Fibroblast of lung (primary cell): ENCODE measurements around the gene SRPK3.

Source experiments
- EZH2 ChIP-seq: IDR thresholded peaks from 2 replicates; pipeline ENCODE4 v1.5.1; 2012; ENCODE audit warnings: low read length, control low read depth, mild to moderate bottlenecking; ENCODE audit errors: missing control alignments
- TF ChIP-seq, protein P1 (sequence below), 2 donors: IDR thresholded peaks in 1 of 2; conservative IDR thresholded peaks in 1 of 2; 1 replicate in 1 of 2; 2 replicates in 1 of 2; pipeline ENCODE4 v1.5.1; 2011 to 2012; ENCODE audit warnings: low read length in 2 of 2, control low read depth in 1 of 2, inconsistent platforms in 1 of 2, low read depth in 1 of 2, mild to moderate bottlenecking in 1 of 2

DNA sequence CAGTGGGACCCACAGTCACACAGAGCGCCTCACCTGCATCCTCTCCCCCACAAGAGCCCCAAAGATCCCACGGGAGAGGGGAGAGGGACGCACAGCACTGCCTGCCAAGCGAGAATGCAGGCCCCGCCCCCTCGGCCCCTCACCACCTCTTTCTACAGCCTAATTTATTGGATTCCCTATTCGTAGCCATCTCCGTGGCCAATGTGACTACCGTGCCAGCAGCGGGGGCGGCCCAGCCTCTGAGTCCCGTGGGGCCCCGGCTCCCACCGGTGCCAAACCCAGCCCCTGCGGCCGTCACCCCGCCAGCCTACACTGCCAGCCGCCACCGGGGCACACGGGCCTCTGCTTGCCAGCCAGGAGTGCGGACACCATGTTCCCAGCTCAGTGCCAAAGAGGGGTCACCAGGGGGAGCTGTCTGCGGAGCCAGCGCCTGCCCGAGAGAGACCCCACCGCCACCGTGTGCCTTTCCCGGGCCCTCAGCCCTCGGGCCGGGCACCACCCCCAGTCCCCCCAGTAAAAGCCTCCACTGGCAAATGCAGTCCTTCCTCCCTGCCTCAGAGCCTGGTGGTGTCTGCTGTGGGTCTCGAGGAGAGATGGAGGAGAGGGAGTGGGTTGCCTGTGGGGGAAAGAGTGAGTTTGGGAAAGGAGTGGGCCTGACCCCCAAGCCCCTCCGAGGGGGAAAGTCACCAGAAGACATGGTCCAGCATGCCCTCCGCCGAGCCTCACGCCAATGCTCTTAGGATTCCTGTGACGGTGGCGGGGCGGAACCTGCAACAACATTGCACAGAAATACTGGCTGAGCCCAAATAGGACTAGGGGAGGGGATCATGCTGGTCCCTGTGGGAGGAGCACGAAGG is 36.4 kb upstream of the SRPK3 start:
- TF ChIP-seq, protein P1, sequence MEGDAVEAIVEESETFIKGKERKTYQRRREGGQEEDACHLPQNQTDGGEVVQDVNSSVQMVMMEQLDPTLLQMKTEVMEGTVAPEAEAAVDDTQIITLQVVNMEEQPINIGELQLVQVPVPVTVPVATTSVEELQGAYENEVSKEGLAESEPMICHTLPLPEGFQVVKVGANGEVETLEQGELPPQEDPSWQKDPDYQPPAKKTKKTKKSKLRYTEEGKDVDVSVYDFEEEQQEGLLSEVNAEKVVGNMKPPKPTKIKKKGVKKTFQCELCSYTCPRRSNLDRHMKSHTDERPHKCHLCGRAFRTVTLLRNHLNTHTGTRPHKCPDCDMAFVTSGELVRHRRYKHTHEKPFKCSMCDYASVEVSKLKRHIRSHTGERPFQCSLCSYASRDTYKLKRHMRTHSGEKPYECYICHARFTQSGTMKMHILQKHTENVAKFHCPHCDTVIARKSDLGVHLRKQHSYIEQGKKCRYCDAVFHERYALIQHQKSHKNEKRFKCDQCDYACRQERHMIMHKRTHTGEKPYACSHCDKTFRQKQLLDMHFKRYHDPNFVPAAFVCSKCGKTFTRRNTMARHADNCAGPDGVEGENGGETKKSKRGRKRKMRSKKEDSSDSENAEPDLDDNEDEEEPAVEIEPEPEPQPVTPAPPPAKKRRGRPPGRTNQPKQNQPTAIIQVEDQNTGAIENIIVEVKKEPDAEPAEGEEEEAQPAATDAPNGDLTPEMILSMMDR (conservative IDR thresholded peaks at IDR 0.05 in 1 of 2, IDR thresholded peaks at IDR 0.05 in 1 of 2; ENCODE audit: low read depth in 1 of 2, low read length in 2 of 2) = peak in 1 of 2 donors; percentile 37
- TF ChIP-seq EZH2 = no peak
